ENCODE measurements around the gene GNAZ. TPM values are rescaled to one million over a fixed set of nuclear protein-coding genes. Genes with fewer than 3 reads are reported as not detected.
A peak's percentile ranks its signal among the peaks of the same experiment; 100 is the strongest.

Gene GNAZ
- total and polyA plus RNA-seq, 2 of the 8 experiments (the other 6 are each of a cell fraction or from before 2014, with no cell fraction given) = 6.6 to 9.6 TPM

DNA sequence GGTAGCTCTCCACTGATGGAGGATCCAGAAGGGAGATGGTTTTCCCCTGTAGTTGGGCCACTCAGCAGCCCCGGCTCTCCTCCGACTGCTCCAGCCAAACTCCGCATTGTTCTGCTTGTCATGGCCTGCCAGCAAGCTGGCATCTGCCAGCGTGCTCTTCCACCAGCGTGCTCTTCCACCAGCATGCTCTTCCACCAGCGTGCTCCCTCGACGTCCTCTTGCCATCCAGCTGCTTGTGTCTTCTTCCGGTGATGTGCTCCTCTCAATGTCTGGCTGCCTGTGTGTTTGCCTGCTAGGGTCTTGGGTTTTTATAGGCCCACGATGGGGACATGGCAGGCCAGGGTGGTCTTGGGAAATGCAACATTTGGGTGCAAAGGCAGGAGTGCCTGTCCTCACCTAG is 43.5 kb upstream of the GNAZ start:
- no peak for DNase-seq (ENCODE audit: low read depth in 1 of 2, low spot score in 2 of 2)
- no peak overlapping the region for H3K23ac ChIP-seq (ENCODE audit: insufficient read length)
- no peak overlapping the region for H3K4me2 ChIP-seq (ENCODE audit: insufficient read depth in 1 of 2, low read depth in 2 of 2, low read length in 2 of 2)
- no peak overlapping the region for H3K27ac ChIP-seq (ENCODE audit: low read depth, low read length)
- H3K14ac ChIP-seq (ENCODE audit: insufficient read length) = no peak overlapping the region
- H3K56ac ChIP-seq (replicated peaks; ENCODE audit: insufficient read length, low read depth, low read length) = no peak overlapping the region
- ChIA-PET CTCF (ENCODE audit: partially characterized antibody) (interaction anchor here (1.2 kb wide), 1 partner anchor 11 kb away, joined by 3 read pairs; no protein-coding TSS in a partner anchor), POLR2A (ENCODE audit: partially characterized antibody) (no interaction called here)
- H3K9me3 ChIP-seq (ENCODE audit: insufficient read depth in 2 of 2, low read depth in 1 of 2, low read length in 1 of 2) = peaks cover 0 to 7% of the 10 kb centered on the region in 2 experiments; a peak in 2 of 4 replicates
- no peaks in the 10 kb centered on the region for H3K79me1 ChIP-seq (ENCODE audit: low read depth, low read length)
- H3K23me2 ChIP-seq (ENCODE audit: low read depth, low read length) = no peaks in the 10 kb centered on the region
- H2BK12ac ChIP-seq (ENCODE audit: low read depth, low read length) = peak overlapping the region; percentile 60; the same call in 1 of the 2 replicates
- no peaks in the 10 kb centered on the region for H3K36me3 ChIP-seq (ENCODE audit: control insufficient read depth in 2 of 4, insufficient read depth in 4 of 4, low read length in 3 of 4)
- H4K91ac ChIP-seq (replicated peaks; ENCODE audit: insufficient read length, low read length) = no peak overlapping the region
- no peak for FAIRE-seq
- H3K27me3 ChIP-seq (replicated peaks in 1 of 4; ENCODE audit: control insufficient read depth in 3 of 4, extremely low read depth in 1 of 4, insufficient read depth in 3 of 4, low read length in 3 of 4) = no peaks in the 10 kb centered on the region
- H3K9ac ChIP-seq (replicated peaks in 1 of 4; ENCODE audit: extremely low read depth in 1 of 4, low read depth in 3 of 4, low read length in 3 of 4) = no peak overlapping the region
- H2AK5ac ChIP-seq (ENCODE audit: low read depth, low read length) = no peak overlapping the region
- H2AFZ ChIP-seq (ENCODE audit: low read length) = no peak overlapping the region
- H2BK20ac ChIP-seq (ENCODE audit: low read length) = no peak overlapping the region
- TF ChIP-seq NANOG (IDR thresholded peaks at IDR 0.05; ENCODE audit: insufficient read depth, low read depth, low read length, poor library complexity, severe bottlenecking) (no peak), RAD21 (IDR thresholded peaks at IDR 0.05 in 1 of 2, conservative IDR thresholded peaks at IDR 0.05 in 1 of 2; ENCODE audit: low read depth in 2 of 2, low read length in 2 of 2) (no peak), PHF8 (conservative IDR thresholded peaks at IDR 0.05; ENCODE audit: low read depth, low read length) (no peak), BCL11A (IDR thresholded peaks at IDR 0.05; ENCODE audit: low read depth in 2 of 2, low read length in 2 of 2) (no peak), SIRT6 (IDR thresholded peaks at IDR 0.05; ENCODE audit: low read length) (no peak), CREB1 (IDR thresholded peaks at IDR 0.05) (no peak), TAF1 (IDR thresholded peaks at IDR 0.05; ENCODE audit: low read depth, low read length) (no peak)
- H2BK5ac ChIP-seq (ENCODE audit: low read depth, low read length) = no peak overlapping the region
- H4K8ac ChIP-seq (ENCODE audit: extremely low read depth, insufficient read depth, low read length) = no peak overlapping the region
- no peak overlapping the region; the same call in 1 of the 2 replicates for H3K18ac ChIP-seq (ENCODE audit: extremely low read depth, low read length)
- H4K20me1 ChIP-seq (replicated peaks in 1 of 2; ENCODE audit: control insufficient read depth in 1 of 2, insufficient read depth in 2 of 2, low read length in 2 of 2) = no peaks in the 10 kb centered on the region
- 0 out of 2 replicates have a peak overlapping the region, but pooled peaks have one; percentile 72 for H2BK15ac ChIP-seq (ENCODE audit: low read length)
- H3K79me2 ChIP-seq (ENCODE audit: control insufficient read depth in 1 of 2, insufficient read depth in 2 of 2, low read length in 2 of 2) = no peaks in the 10 kb centered on the region
- peaks cover 0 to 3% (median 0%) of the 10 kb centered on the region in 4 experiments; a peak in 2 of 7 replicates for H3K4me1 ChIP-seq (replicated peaks in 1 of 4; ENCODE audit: control insufficient read depth in 3 of 4, insufficient read depth in 4 of 4, low read length in 3 of 4)
- H3K4ac ChIP-seq (replicated peaks; ENCODE audit: insufficient read length, low read depth, low read length) = no peak overlapping the region
- WGBS, 2 experiments (ENCODE audit: extremely low coverage in 1 of 2, insufficient coverage in 1 of 2, insufficient read length in 1 of 2, insufficient replicate concordance in 2 of 2, low coverage in 1 of 2, low lambda C conversion rate in 2 of 2, missing lambda C conversion rate in 1 of 2) = 98% methylated on average over 8 of the region's 10 CpGs; no CpG with 5 or more reads in 1 of the 2 experiments
- no peak overlapping the region for H4K5ac ChIP-seq (ENCODE audit: insufficient read length, low read depth, low read length)
- no peak overlapping the region for H2BK120ac ChIP-seq (replicated peaks; ENCODE audit: low read depth, low read length)
- H3K4me3 ChIP-seq (ENCODE audit: extremely low read depth in 1 of 4, insufficient read depth in 2 of 4, low read depth in 3 of 4, low read length in 4 of 4) = no peak overlapping the region
